Smooth muscle cell (in vitro differentiated cells): ENCODE data around the gene TBXA2R. TPM values are rescaled to one million over a fixed set of nuclear protein-coding genes. Genes with fewer than 3 reads are reported as not detected.

Experiments
- DNase-seq: peaks from one replicate; lab custom pipeline; 2025; ENCODE audit not compliant: unreplicated experiment; lab: John Stamatoyannopoulos, UW
- H2AFZ ChIP-seq: fragments of 200-600 bp; sonication (generic); 2 replicates; pipeline ENCODE4 v1.6.0; 2016; ENCODE audit warnings: antibody characterized with exemption, low read depth, mild to moderate bottlenecking
- H3F3A ChIP-seq: fragments of 200-600 bp; sonication (generic); 2 replicates; pipeline ENCODE4 v1.6.0; 2017; ENCODE audit warnings: antibody characterized with exemption, low read depth
- H3K27ac ChIP-seq: fragments of 200-600 bp; sonication (generic); 2 replicates; pipeline ENCODE4 v1.5.1; 2016; ENCODE audit warnings: low read depth, mild to moderate bottlenecking
- H3K27me3 ChIP-seq: fragments of 200-600 bp; sonication (generic); 2 replicates; pipeline ENCODE4 v1.6.1; 2016; ENCODE audit warnings: low read depth, mild to moderate bottlenecking
- H3K36me3 ChIP-seq: fragments of 200-600 bp; sonication (generic); 2 replicates; pipeline ENCODE4 v1.5.1; 2016; ENCODE audit warnings: low read depth
- H3K4me1 ChIP-seq: fragments of 200-600 bp; sonication (generic); 2 replicates; pipeline ENCODE4 v1.5.1; 2016; ENCODE audit warnings: low read depth
- H3K4me2 ChIP-seq: fragments of 200-600 bp; sonication (generic); 2 replicates; pipeline ENCODE4 v1.6.0; 2016; ENCODE audit warnings: mild to moderate bottlenecking
- H3K4me3 ChIP-seq: fragments of 200-600 bp; sonication (generic); 2 replicates; pipeline ENCODE4 v1.5.1; 2016; ENCODE audit warnings: mild to moderate bottlenecking
- H3K79me2 ChIP-seq: fragments of 200-600 bp; sonication (generic); 2 replicates; pipeline ENCODE4 v1.6.0; 2016; ENCODE audit warnings: low read depth, mild to moderate bottlenecking
- H3K9ac ChIP-seq: fragments of 200-600 bp; sonication (generic); 2 replicates; pipeline ENCODE4 v1.6.0; 2016; ENCODE audit warnings: low read depth
- H3K9me3 ChIP-seq: fragments of 200-600 bp; sonication (generic); replicated peaks from 2 replicates; pipeline ENCODE4 v1.5.1; 2016; ENCODE audit warnings: low read depth
- H4K20me1 ChIP-seq: fragments of 200-600 bp; sonication (generic); 2 replicates; pipeline ENCODE4 v1.6.0; 2016; ENCODE audit warnings: low read depth
- CTCF ChIP-seq: fragments of 200-600 bp; sonication (generic); IDR thresholded peaks from 2 replicates; pipeline ENCODE4 v1.5.1; 2017; ENCODE audit warnings: borderline replicate concordance, mild to moderate bottlenecking, antibody characterized with exemption; ENCODE audit not compliant: insufficient read depth, poor library complexity, severe bottlenecking
- WGBS: methylation state at CpG from one replicate; pipeline ENCODE4 v1.1.7; 2016; ENCODE audit warnings: low lambda C conversion rate; 5-methylcytosine and 5-hydroxymethylcytosine counted together
- polyA plus RNA-seq: library from polyadenylated mRNA; unstranded; fragments of >200 nt; fragmentation: Nextera tagmentation; extraction: Ambion mirVana; gene quantifications from 2 replicates; pipeline ENCODE4 v1.2.1, GENCODE V29; 2016
- total RNA-seq: library from RNA; depleted of rRNA; stranded (reverse); fragments of >200 nt; gene quantifications from 2 replicates; pipeline ENCODE4 v1.2.3, GENCODE V29; 2014

TBXA2R gene
- total and polyA plus RNA-seq, 2 experiments from 2014 or later, result 1.7 to 9.3 TPM

- H3K4me1 ChIP-seq, result peaks cover 10% of the 10 kb centered on the region
- DNase-seq, result no peak
- no peak overlapping the region for H3K4me2 ChIP-seq
- no peak overlapping the region for H3K27ac ChIP-seq
- H3K9ac ChIP-seq, result no peak overlapping the region
- H3K4me3 ChIP-seq, result no peak overlapping the region
- no peak for TF ChIP-seq CTCF
- no peaks in the 10 kb centered on the region for H3K27me3 ChIP-seq
- H4K20me1 ChIP-seq, result peaks cover 44% of the 10 kb centered on the region
- no peaks in the 10 kb centered on the region for H3K36me3 ChIP-seq
- peaks cover 38% of the 10 kb centered on the region for H3F3A ChIP-seq
- H3K9me3 ChIP-seq, result no peaks in the 10 kb centered on the region
- WGBS, result 78% methylated on average over 17 of the region's 17 CpGs
- no peak overlapping the region for H2AFZ ChIP-seq
- no peaks in the 10 kb centered on the region for H3K79me2 ChIP-seq
These were observed 28.3 kb downstream of the TBXA2R start for GRCh38 chr19:3578390-3578789.

DNA sequence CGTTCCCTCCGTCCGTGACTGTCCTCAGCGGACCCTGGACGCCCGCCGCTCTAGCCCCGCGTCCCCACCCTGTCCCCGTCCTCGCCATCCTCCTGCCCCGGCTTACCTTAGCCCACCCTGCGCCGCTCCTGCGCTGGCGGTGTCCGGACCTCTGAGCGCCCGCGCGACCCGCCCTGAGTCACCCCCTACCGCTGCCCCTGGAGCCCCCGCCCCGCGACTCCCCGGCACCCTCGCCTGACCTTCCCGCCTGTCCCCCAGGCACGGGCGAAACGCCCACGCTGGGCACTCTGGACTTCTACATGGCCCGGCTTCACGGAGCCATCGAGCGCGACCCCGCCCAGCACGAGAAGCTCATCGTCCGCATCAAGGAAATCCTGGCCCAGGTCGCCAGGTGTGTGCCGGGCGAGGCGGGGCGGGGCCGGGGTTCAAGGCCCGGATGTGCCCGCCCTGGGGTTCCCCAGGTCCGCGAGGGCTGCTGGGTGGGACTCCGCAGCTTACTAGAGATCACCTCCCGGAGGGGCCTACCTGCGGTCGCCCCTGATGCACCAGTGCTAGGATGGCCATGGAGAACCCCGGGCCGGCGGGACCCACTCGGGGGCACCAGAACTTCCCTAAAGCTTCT, 28.8 kb downstream of the TBXA2R start:
- TF ChIP-seq CTCF, result no peak

GRCh38 chr19:3576696-3577443, 29.8 kb downstream of the TBXA2R start:
- Histone ChIP-seq H3K27ac (no peak overlapping the region), H3K4me2 (peak overlapping the region; percentile 96), H3F3A (peaks cover 38% of the 10 kb centered on the region), H3K4me3 (peak overlapping the region; percentile 47), H3K9ac (no peak overlapping the region), H3K4me1 (peaks cover 14% of the 10 kb centered on the region), H3K9me3 (no peaks in the 10 kb centered on the region), H2AFZ (no peak overlapping the region), H4K20me1 (peaks cover 45% of the 10 kb centered on the region), H3K79me2 (no peaks in the 10 kb centered on the region), H3K27me3 (no peaks in the 10 kb centered on the region), H3K36me3 (no peaks in the 10 kb centered on the region)
- DNase-seq, result peak; percentile 42
- TF ChIP-seq CTCF, result no peak
- WGBS, result 8% methylated on average over 38 of the region's 78 CpGs

More for the DNA sequence above, 28.8 kb downstream of the TBXA2R start:
- Histone ChIP-seq H3K4me2 (peak overlapping the region; percentile 96), H3K36me3 (no peaks in the 10 kb centered on the region), H4K20me1 (peaks cover 45% of the 10 kb centered on the region), H3K79me2 (no peaks in the 10 kb centered on the region), H2AFZ (no peak overlapping the region), H3F3A (peaks cover 38% of the 10 kb centered on the region), H3K27me3 (no peaks in the 10 kb centered on the region), H3K9ac (no peak overlapping the region), H3K9me3 (no peaks in the 10 kb centered on the region), H3K27ac (no peak overlapping the region), H3K4me1 (peaks cover 10% of the 10 kb centered on the region), H3K4me3 (peak overlapping the region; percentile 47)
- WGBS, result 17% methylated on average over 41 of the region's 60 CpGs
- DNase-seq, result no peak
